CMK (cell line): Measurements from ENCODE around the gene HOMER1.

Experiments used
- DNase-seq: peaks from one replicate; pipeline ENCODE4 v3.0.0-alpha.2; 2010; ENCODE audit warnings: low read depth

The HOMER1 gene

DNA sequence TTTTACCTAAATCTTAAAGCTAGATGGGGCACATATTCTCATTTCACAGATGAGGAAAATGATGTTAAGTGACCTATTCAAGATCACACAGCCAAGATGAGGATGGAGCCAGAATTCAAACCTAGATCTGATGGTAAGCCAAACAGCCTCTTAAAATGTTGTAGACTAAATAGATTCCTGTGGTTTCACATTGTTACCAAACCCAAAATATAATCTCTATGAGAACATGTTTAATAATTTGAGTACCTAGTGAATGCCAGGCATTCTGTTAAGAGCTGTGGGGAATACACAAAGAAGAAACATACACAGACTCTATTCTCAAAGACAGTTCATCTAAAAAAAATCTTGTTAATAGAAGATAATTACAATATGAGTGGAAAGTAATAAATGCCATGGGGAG lies 25.2 kb downstream of the HOMER1 start:
- DNase-seq, result no peak

DNA sequence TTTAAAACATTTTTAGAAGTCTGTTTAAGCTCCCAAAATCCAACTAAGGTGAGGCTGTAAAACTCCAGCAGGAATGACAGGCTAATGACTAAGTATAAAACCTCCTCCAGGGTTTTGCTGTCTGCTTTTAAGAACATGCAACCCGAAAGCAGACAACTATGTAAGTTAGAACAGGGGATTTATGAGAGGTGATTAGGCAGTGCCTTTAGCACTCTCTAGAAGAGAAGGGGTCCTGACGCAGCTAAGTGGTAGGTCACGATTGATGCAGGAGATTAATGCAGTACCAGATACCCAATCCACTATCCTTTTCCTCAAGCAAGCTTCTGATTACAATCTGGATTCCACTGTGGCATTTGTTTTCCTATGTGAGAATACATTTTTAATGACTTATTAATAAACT lies 25.9 kb downstream of the HOMER1 start:
- no peak for DNase-seq

DNA sequence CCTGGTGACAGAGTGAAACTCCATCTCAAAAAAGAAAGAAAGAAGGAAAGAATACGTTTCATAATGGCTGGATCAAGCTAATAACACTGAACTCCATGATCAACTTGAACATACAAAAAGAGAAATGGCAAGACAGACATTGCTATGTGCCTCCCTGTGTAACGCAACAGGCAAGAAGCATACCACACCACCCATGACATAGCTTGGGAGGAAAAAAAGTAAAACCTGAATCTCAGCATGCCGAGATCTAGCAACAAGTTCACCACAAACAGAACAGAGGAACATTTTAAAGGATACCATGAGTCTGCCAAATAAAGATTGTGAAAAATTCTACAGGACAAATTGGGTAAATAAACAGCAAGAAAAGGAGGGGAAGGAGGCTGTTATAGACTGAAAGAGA lies 26.7 kb downstream of the HOMER1 start:
- no peak for DNase-seq

DNA sequence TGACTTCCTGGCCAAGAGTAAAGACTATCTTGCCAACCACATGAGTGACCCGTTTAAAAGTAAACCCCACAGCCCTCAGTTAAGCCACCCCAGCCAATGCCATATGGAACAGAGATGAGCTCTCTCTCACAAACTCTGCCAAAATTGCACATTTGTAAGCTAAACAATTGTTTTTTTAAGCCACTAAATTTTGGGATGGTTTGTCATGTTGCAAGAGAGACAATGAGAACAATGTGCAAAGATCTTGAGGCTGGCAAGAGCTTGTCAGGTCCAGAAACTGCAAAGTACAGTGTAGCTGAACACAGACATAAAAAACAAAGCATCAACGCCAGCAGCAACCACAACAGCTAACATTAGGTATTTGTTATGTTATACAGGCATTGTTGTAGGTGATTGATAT lies 27.8 kb downstream of the HOMER1 start:
- no peak for DNase-seq

DNA sequence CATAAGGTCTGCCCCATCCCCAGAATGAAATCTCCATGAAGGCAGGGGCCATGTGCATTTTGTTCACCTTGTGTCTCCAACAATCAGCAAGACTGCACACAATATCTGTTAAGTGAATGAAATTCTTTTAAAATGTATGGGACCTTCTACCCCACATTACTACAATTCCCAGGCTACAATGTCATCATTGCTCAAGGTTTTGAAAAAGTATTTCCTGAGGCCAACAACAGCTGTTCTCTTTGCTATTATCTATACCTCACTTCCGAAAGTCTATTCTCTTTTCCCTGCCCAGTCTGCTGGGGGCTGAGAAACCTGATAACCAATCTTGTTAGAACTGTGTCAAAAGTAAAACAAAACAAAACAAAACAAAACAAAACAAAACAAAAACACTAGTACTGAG lies 29.2 kb downstream of the HOMER1 start:
- no peak for DNase-seq

DNA sequence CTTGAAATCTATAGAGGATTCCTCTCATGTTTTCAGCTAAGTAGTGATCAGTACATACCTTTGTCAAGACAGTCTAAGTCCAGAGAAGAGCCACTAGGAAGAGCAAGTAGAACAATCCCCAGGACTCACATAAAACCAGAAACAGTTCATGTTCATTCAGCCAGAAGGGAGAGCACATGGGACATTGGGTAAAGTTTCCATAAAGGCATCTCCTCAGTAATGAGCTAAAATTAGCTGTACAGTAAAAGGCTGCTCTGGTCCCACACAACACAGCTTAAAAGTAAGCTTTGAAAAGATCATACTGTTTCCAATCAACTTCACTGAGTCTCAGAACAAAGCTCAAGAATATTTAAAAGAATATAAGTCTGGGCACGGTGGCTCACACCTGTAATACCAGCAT lies 32.4 kb downstream of the HOMER1 start:
- DNase-seq, result no peak

DNA sequence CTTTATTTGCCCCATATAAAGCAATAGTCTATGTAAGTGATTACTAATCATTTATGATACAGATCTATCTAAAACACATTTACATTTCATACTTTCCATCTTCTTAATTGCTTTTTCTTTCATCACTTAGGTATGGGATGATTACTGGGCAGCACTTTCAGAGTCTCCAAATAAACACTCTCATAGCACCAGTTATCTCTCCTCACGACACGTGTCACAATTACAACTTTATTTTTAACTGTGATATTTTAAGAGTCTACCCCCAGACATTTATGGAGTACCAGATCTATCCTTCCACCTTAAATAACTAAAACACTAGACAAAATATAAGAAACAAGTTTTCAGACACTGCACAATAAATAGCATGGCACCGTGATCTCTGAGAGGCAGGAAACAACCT lies 32.9 kb downstream of the HOMER1 start:
- DNase-seq, result no peak

DNA sequence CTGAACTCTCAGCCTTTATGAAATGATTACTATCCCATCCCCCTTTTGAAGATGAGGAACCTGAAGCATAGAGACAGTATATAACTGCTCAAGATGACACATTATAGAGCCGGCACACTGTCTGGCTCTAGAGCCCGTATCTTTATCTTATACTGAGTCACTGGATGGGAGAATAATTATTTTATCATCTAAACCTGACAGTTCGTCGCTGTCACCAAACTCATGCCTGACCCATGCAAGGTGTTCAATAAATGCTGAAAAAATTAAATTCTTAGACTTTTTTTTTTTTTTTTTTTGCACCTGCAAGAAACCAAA lies 38.8 kb downstream of the HOMER1 start:
- DNase-seq, result no peak

DNA sequence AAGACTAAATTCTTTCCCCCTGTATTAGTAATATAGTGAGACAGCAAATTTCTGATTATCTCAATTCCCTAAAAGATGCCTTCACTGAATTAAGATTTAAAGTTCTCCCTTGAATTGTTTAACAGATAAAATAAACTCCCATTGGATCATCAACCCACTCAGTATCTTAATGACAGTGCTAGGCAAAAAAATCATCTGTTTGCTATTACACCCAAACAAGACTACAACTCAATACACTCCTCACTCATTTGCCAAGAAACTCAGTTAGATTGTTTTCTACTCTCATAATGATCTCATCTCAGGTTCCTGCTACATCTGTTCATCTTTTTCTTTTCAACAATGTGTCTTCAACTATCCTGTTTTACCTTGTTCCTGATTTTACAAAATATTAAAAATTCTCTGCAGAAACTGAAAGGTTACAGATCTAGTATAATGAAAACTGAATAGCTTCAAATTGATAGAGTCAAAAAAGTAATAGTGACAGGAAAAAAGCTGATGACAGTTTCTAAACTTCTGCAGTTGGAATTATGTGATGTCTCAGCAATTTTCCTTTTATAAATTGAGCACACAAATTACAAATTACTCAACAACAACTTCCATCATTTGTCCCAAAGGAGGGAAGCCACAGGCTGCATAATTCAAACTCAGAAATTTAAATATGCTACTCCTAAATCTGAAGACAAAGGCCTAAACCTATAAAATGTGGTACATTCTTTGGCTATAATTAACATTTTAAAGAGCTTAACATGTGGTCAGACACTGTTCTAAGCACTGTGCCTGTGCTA lies 39.4 kb downstream of the HOMER1 start:
- no peak for DNase-seq

DNA sequence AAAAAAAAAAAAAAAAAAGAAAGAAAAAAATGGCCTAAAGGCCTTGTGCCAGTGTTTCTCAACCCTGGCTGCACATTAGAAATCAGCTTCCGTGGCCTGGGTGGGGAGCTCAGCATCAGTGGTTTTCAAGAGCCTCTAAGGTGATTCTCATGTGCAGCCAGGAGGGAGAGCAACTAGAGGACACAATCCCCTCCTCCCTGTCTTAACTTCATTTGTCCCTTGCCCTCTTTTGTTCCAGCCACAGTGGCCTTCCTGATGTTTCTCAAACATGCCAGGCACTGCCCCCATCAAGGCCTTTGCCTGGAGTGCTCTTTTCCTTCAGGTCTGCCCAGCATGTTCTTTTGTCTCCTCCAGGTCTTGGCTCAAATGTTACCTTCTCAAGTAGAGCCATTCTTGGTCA lies 42.4 kb downstream of the HOMER1 start:
- no peak for DNase-seq

DNA sequence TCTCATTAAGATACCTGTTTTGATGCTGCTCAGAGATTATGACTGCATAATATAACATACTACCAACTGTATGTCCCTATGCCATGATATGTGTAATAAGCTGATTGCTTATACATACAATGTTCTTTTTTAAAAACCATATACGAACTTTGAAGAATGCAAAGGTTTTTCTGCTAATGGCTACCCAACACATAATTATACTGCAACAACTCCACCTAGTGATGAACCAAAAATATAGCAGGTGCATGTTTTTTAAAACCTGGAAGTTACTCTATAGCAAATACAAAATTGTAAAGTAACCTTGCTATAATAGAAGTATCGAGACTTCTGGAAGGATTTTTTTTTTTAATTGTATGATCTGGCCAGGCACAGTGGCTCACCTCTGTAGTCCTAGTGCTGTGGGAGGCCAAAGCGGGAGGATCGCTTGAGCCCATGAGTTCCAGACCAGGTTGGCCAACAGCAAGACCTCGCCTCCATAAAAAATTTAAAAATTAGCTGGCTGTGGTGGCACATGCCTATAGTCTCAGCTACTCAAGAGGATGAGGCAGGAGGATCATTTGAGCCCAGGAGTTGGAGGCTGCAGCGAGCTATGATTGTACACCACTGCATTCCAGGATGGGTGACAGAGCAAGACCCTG lies 49.1 kb downstream of the HOMER1 start:
- no peak for DNase-seq

DNA sequence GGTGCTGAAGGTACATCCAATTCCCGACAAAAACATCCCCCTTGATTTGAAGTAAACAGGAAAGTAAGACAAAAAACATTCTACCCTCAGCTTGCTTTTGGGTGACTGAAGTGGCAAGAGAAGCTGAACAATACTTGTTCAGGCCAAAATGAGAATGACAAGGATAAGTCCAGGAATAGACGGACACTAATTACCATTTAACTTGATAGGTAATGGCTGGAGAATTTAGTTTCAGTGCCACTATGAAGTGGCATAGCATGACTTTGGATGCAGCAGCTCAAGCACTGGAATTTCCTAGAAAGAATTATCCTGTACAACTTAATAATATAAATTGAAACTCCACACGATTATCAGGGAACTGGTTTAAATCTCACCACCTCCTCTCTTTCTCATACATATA lies 49.7 kb downstream of the HOMER1 start:
- DNase-seq, result no peak

DNA sequence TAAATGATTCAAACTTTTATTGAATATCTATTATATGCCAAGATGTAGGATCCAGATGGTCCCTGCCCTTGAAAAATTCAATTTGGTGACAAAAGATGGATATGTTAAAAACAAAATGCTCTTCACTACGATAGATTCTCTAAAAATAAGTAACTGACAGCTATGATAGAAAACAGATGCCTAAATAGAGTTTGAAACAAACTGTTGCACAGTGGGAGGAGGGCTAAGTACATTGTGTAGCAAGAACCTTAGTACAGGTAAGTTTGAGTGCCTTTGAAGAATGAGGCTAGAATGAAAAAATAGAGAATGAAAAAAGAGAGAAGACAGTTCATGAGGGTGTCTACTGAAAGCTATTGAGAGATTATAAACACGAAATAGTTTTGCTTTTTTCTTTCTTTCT lies 54.3 kb downstream of the HOMER1 start:
- DNase-seq, result no peak

DNA sequence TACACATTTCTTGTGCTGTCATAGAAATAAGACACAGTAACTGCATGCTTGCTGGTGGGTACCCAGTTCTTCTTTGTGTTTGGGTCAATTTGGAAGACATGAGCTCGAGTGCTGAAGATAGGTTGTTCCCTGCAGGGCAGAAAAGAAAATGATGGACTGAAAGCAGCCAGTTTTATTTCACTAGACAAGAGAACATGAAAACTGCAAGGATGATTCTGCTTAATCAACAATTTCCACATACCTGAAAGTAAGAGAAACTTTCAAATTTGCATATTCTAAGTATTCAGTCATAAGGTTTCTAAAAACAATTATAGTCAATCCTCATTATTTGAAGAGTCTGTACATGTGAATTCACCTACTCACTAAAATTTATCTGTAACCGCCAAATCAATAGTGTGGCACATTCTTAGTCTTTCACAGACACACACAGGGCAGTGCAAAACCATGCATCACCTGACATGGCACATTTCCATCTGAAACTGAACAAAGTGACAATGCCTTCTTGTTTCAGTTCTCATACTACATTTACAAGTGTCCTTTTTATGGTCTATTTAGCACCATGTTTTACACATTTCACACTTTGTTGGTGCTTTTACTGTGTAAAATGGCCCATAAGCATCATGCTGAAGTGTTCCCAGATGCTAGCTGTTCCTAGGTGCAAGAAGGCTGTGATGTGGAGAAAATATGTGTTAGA lies 56.9 kb downstream of the HOMER1 start:
- no peak for DNase-seq

DNA sequence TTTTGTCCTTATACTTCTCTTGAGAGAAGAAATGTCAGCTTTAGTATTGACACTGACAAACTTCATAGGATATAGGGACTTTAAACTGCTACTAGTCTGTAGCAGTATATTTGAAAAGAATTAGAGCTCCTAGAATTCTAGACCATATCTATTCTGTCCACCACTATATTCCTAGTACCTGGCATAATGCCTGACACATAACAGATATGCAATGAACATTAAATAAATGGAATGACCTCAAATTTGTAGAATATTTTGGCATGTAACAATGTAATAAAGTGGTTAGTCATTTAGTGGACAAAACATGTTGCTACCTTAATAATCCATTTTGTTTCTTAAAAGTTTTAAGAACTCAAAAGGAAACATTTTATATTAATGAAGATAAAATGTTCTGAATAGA lies 57.5 kb downstream of the HOMER1 start:
- no peak for DNase-seq

DNA sequence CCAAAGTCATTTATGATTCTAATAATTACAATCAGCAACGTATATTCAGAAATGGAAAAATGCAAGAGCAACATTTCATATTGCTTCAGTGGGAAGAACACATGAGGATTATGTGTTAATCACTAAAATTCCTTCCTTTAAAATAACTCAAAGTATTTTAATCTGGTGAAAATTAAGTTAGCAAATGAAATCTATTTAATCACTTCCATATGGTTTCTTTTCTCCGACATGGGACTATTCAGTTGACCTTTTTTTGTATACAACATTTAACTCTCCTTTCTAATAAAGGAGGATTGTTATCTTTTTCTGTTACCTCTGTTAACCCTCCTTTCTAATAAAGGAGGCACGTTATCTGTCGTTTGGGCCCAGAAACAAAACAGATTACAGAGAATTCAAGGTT lies 59.9 kb downstream of the HOMER1 start:
- DNase-seq, result no peak

DNA sequence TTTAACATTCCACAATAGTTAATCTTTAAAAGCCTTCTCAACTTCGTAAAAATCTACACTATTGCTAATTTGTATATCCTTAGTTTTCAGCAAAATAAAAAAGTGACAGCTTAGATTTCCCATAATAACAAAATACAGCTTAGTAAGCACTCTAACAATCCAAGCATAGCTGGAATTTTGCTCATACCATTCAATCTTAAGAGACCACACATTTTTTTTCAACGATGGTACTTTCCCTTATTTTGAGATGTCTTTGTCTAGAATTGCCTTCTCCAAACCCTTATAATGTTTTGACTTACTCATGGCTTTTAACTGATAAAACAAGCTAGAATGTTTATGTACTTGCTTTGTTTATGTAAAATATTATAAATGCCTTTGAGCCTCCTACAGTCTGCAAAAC lies 65.6 kb downstream of the HOMER1 start:
- DNase-seq, result no peak

DNA sequence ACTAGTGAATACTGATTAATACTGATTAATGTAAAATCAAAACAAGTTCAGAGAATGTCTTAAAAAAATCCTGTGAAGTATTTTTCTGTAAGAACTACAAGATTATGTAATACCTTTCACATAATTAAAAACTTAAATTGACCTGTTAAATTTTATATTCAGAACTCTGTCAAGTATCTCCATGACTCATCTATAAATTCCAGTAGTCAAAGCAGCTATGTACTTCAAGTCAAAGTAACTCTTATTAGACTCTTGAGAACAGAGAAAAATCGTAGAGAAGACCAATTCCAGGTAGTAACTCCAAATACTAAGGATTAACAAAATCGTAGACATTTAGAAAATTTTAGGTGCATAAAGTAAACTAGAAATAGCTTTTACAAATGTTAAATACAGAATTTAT lies 77.1 kb downstream of the HOMER1 start:
- DNase-seq, result no peak

DNA sequence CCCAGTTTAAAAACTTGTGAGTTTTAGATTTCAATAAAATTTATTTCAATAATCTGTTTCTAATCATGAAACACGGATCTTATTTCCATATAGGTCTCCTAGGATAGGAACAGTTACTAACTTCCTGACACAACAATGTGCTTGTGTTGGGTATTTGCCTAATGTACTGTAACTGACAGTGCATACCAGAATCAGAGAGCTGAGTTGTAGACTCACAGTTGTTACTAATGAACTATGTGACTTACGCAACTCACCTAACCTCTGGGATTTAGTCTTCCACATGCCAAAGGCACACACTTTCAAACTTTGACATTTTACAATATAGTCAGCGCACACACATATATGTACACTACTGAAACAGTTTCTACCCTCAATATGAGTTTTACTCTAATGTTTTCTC lies 77.7 kb downstream of the HOMER1 start:
- DNase-seq, result no peak

DNA sequence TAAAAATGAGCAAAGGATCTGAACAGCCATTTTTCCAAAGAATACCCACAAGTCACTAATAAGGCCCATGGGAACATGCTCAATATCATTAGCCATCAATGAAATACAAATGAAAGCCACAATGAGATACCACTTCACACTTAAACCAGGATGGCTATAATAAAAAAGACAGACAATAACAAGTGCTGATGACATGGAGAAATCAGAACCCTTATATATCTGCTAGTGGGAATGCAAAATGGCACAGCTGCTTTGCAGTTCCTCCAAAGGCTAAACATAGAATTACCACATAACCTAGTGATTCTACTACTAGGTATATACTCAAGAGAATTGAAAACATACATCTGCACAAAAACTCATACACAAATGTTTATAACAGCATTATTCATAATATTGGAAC lies 83.7 kb downstream of the HOMER1 start:
- no peak for DNase-seq

DNA sequence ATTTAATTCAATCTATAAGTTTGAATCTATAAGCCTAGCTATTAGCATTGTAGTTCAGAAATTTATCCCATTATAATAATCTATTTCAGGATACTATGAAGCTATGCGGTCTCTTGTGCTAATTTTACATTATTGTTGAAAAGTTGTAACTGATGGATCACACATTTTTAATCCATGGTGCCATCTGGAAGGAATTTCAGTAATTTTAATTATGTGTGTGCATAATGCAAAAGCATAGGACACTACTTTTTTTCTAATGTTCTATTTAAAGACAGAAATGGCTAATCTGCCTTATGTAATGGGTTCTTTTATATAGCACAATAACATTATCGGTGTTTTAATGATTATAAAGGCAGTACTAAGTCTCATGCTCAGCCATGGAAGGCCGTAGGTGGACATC lies 90.6 kb downstream of the HOMER1 start:
- DNase-seq, result no peak

DNA sequence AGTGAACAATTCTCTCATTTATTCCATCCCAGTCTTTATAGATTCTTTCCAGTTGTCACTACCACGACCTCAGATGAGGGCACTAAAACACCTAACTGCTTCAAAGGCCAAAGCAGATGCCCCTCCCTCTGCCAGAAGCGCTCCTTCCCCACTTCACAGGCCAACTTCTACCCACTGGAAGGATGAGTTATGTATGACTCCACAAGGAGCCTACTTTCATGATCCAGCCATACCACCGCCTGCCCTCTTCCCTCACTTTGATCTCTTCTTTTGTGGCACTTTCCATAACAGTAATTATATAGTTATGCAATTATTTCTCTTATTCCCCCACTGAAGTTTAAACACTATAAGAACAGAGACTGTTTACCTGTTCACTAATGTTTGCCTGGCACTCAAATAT lies 93.7 kb downstream of the HOMER1 start:
- DNase-seq, result no peak

DNA sequence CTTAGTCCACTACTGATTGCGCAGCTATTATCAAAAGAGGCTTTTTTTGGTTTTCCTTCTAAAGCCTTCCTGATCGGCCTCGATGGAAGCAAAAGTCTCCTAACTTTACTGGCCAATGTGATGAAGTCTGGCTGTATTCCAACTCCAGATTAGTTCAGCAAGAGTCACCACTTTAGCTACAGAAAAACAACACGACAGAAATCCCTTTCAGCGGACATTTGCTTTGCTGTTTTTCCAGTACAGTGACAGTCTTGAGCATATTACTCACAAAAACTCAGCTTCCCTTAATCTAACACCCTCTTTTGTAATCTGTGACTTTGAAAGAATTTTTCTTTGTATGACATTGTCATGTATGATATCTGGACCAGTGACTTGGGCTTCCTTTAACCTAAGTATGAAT lies 95.7 kb downstream of the HOMER1 start:
- no peak for DNase-seq

DNA sequence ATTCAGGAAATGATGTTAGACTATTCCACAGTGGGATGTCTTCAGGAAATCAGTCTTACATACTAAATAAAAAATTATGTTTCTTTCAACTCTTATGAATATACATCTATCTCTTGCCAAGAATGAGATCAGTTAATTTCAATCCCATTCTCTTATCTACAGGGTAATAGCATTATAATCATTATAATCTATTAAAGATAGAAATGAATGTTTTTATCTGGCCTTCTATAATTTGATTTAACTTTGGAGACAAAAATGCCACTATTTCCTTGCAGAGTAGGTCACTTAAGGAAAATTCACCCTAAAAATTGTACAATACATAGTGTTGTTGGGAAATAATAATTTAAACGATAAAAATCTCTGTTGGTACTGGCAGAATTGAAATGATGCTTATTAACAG lies 96.4 kb downstream of the HOMER1 start:
- no peak for DNase-seq
